DND-41 (cell line): ENCODE results near the gene CD109.

Experiments used
- ATAC-seq: fragments of 200-7000 bp; cut with Tn5 transposase; 3 replicates; pipeline ENCODE4 v1.9.1; 2021; ENCODE audit warnings: low read depth; ENCODE audit not compliant: insufficient read depth
- DNase-seq: peaks from one replicate; pipeline ENCODE4 v3.0.0-alpha.2; 2020
- H2AFZ ChIP-seq: 2 replicates; pipeline ENCODE4 v1.6.0; 2012; ENCODE audit warnings: low read depth, low read length
- H3K27ac ChIP-seq: 2 replicates; pipeline ENCODE4 v1.5.1; 2012; ENCODE audit warnings: low read length, inconsistent platforms
- H3K27me3 ChIP-seq: fragments of 200-600 bp; sonication (generic); 2 replicates; pipeline ENCODE4 v1.6.0; 2012; ENCODE audit warnings: low read length, mild to moderate bottlenecking, inconsistent platforms; ENCODE audit not compliant: insufficient read depth, poor library complexity
- H3K36me3 ChIP-seq: 2 replicates; pipeline ENCODE4 v1.5.1; 2012; ENCODE audit warnings: low read length, inconsistent platforms; ENCODE audit not compliant: insufficient read depth
- H3K4me1 ChIP-seq: 2 replicates; pipeline ENCODE4 v1.5.1; 2012; ENCODE audit warnings: mild to moderate bottlenecking, low read length; ENCODE audit not compliant: insufficient read depth
- H3K4me2 ChIP-seq: 2 replicates; pipeline ENCODE4 v1.6.0; 2012; ENCODE audit warnings: mild to moderate bottlenecking, moderate library complexity, low read length, inconsistent platforms; ENCODE audit not compliant: insufficient read depth
- H3K4me3 ChIP-seq, 2 experiments: fragments of 200-600 bp in 1 of 2; shearing (Covaris generic) in 1 of 2; 2 replicates each; pipeline ENCODE4 v1.5.1; 2012 to 2016; ENCODE audit warnings: inconsistent platforms in 2 of 2, low read length in 2 of 2, mild to moderate bottlenecking in 2 of 2, low read depth in 1 of 2, moderate library complexity in 1 of 2
- H3K79me2 ChIP-seq: 2 replicates; pipeline ENCODE4 v1.6.0; 2012; ENCODE audit warnings: low read length, inconsistent platforms; ENCODE audit not compliant: insufficient read depth
- H3K9ac ChIP-seq: 2 replicates; pipeline ENCODE4 v1.6.0; 2012; ENCODE audit warnings: low read depth, mild to moderate bottlenecking, inconsistent platforms, low read length, moderate library complexity
- H3K9me3 ChIP-seq: 2 replicates; pipeline ENCODE4 v1.5.1; 2012; ENCODE audit warnings: low read length, moderate library complexity, mild to moderate bottlenecking, inconsistent platforms; ENCODE audit not compliant: insufficient read depth, severe bottlenecking
- H4K20me1 ChIP-seq: 2 replicates; pipeline ENCODE4 v1.6.0; 2012; ENCODE audit warnings: low read length; ENCODE audit not compliant: insufficient read depth
- CTCF ChIP-seq: IDR thresholded peaks from 2 replicates; pipeline ENCODE4 v1.5.1; 2012; ENCODE audit warnings: borderline replicate concordance, low read length, moderate library complexity, mild to moderate bottlenecking; ENCODE audit not compliant: poor library complexity, severe bottlenecking; ENCODE audit errors: extremely low read depth
- EZH2 ChIP-seq: IDR thresholded peaks from 3 replicates; pipeline ENCODE4 v1.6.1; 2012; ENCODE audit warnings: borderline replicate concordance, low read depth, mild to moderate bottlenecking, moderate library complexity, low read length, inconsistent platforms; ENCODE audit not compliant: severe bottlenecking

The CD109 gene

GRCh38 chr6:73699676-73700459 lies 3.9 kb downstream of the CD109 start:
- Histone ChIP-seq H3K27ac (no peak overlapping the region), H3K9me3 (no peaks in the 10 kb centered on the region), H3K27me3 (peaks cover 24% of the 10 kb centered on the region), H3K36me3 (no peaks in the 10 kb centered on the region), H3K9ac (no peak overlapping the region), H4K20me1 (no peaks in the 10 kb centered on the region), H3K4me3 (no peak overlapping the region), H3K79me2 (peaks cover 5% of the 10 kb centered on the region; the same call in 1 of the 2 replicates), H3K4me2 (no peak overlapping the region), H3K4me1 (peaks cover 27% of the 10 kb centered on the region), H2AFZ (no peak overlapping the region)
- no peak for DNase-seq
- no peak for ATAC-seq
- no peak for TF ChIP-seq CTCF
- TF ChIP-seq EZH2, result no peak

- Histone ChIP-seq H3K79me2 (no peaks in the 10 kb centered on the region), H3K27me3 (peaks cover under 1% of the 10 kb centered on the region), H3K4me3 (no peak overlapping the region), H3K4me2 (no peak overlapping the region), H3K9me3 (no peaks in the 10 kb centered on the region), H3K9ac (no peak overlapping the region), H3K36me3 (no peaks in the 10 kb centered on the region; the same call in 1 of the 2 replicates), H4K20me1 (no peaks in the 10 kb centered on the region), H2AFZ (no peak overlapping the region), H3K27ac (no peak overlapping the region), H3K4me1 (peaks cover 4% of the 10 kb centered on the region)
- TF ChIP-seq CTCF, result no peak
- ATAC-seq, result no peak
- DNase-seq, result no peak
Observed at GRCh38 chr6:73702444-73702843, 6.4 kb downstream of the CD109 start.

- Histone ChIP-seq H3K9ac (no peak overlapping the region), H3K36me3 (no peaks in the 10 kb centered on the region; the same call in 1 of the 2 replicates), H3K4me3 (no peak overlapping the region), H2AFZ (no peak overlapping the region), H3K27ac (no peak overlapping the region), H3K27me3 (no peaks in the 10 kb centered on the region), H3K79me2 (no peaks in the 10 kb centered on the region), H3K9me3 (no peaks in the 10 kb centered on the region), H3K4me1 (no peaks in the 10 kb centered on the region), H4K20me1 (no peaks in the 10 kb centered on the region), H3K4me2 (no peak overlapping the region)
- DNase-seq, result no peak
- TF ChIP-seq EZH2, result no peak
- no peak for TF ChIP-seq CTCF
- ATAC-seq, result no peak
Observed at GRCh38 chr6:73703466-73703865, 7.5 kb downstream of the CD109 start.

GRCh38 chr6:73704260-73704659 lies 8.3 kb downstream of the CD109 start:
- Histone ChIP-seq H3K27ac (no peak overlapping the region), H3K36me3 (no peaks in the 10 kb centered on the region; the same call in 1 of the 2 replicates), H3K9me3 (no peaks in the 10 kb centered on the region), H3K27me3 (no peaks in the 10 kb centered on the region), H3K4me3 (no peak overlapping the region), H3K79me2 (no peaks in the 10 kb centered on the region), H2AFZ (no peak overlapping the region), H3K9ac (no peak overlapping the region), H3K4me2 (no peak overlapping the region), H4K20me1 (no peaks in the 10 kb centered on the region), H3K4me1 (no peaks in the 10 kb centered on the region)
- TF ChIP-seq EZH2 (no peak), CTCF (no peak)
- DNase-seq (no peak), ATAC-seq (no peak)
